NCI-H1092 (cell line): ENCODE results near the gene KLHL40.
"Not testable (repeated sequence)": the region's sequence is repeated elsewhere in the genome, so short reads cannot be mapped to it uniquely, and the experiment has no call there.

Experiments used
- DNase-seq: peaks from one replicate; lab custom pipeline; 2025; lab: John Stamatoyannopoulos, UW

Gene KLHL40

DNA sequence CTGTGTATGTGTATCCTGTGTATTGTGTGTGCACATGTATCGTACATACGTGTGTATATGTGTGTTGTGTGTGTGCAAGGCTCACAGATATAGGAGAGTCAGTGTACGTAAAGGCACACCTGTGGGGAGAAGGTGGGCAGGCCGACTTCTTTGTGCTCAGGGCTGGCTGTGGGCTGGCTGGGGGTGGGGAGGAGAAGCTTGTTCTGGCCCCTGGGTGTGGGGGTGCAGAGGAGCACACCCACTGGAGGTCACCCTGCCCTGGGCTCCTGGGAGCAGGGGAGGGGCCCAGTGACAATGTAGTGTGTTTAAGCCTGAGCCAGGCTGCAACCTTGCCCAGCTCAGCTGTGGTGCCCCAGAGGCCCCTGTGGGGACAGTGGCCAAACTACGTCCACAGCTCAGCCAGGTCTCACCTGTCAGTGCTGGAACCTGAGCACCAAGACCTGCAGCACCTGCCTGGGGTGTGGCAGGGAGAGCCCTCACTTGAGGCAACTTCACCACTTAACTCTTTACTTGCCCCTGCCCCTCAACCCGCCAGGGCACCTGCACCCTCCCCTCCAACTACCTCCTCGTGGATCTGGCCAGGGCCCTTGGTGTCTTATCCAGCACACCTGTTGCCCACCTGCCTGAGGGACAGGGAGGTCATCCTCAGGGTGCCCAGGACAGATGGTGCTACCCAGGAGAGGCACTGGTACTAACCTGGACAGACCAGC lies 19.9 kb downstream of the KLHL40 start:
- DNase-seq, result no peak

DNA sequence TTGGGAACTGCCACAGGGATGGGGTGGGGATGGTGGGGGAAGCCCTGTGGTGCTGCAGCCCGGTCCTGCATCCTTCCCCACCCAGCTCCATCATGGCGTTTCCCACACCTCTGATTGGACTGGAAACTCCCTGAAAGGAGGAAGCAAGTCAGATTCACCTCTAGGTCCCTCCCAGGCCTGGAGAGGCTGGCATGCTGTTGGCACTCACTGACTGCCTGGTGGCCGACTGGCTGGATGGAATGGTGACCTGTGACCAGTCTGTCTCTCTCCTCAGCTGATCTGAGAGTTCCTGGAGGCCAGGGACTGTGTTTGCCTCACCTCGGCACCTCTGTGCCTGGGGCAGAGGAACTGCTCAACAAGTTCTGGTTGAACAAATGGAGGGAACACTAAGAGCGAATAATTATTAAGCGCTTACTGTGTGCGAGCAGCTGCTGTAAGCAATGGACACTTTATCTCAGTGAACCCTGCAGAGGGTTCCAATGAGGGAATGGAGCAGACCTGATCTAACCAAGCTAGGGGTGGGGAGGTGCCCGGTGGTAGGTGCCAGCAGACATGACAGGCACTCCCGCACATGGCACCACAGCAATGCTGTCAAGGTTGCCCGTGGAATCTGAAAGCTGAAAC lies 20.7 kb downstream of the KLHL40 start:
- no peak for DNase-seq

- no peak for DNase-seq
These were observed 21.6 kb downstream of the KLHL40 start for GRCh38 chr3:42706721-42707619.

GRCh38 chr3:42707620-42708355 lies 22.5 kb downstream of the KLHL40 start:
- DNase-seq, result no peak

- no peak for DNase-seq
These were observed 23.3 kb downstream of the KLHL40 start for GRCh38 chr3:42708611-42709151.

- DNase-seq, result no peak
These were observed 24.3 kb downstream of the KLHL40 start for GRCh38 chr3:42709621-42710020.

GRCh38 chr3:42710323-42711021 lies 25.1 kb downstream of the KLHL40 start:
- DNase-seq, result no peak

DNA sequence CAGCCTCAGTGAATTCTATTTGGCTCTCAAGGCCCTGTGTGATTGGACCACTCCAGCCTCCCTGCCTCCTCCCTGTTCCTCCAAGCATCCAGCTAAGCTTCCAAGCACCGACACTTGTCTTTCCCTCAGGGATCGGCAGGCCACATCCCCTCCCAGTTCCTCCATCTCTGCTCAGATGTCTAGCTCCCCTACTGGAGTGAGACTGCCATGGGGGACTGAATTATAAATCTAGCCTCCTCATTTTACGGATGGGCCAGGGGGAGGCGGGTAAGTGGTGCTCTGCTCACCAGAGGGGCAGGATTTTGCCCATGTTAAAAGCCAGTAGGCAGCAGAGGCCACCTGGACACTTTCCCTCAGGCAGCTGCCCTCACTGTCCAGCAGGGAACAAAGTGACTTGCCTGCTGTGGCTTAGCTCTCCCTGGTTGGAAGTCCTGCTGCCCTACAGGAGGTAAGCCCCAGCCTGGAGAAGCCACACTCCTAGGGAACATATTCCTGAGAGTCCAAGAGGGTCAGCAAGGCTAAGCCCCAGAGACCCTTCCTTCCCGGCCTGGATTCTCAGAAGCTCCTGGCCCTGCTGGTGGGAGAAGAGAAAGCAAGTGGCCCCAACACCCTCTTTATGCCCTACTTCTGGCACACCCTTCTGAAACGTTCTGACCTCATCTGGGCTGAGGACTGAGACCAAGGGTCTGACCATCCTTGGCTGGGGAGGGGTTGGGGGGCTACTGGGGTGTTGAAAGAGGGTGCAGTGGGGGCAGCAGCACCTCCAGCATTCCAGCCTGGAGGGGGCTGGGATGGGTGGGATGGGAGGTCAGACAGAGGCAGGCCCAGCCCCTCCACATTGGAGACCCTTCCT lies 26.4 kb downstream of the KLHL40 start:
- no peak for DNase-seq

GRCh38 chr3:42712344-42712648 lies 27.0 kb downstream of the KLHL40 start:
- no peak for DNase-seq

DNA sequence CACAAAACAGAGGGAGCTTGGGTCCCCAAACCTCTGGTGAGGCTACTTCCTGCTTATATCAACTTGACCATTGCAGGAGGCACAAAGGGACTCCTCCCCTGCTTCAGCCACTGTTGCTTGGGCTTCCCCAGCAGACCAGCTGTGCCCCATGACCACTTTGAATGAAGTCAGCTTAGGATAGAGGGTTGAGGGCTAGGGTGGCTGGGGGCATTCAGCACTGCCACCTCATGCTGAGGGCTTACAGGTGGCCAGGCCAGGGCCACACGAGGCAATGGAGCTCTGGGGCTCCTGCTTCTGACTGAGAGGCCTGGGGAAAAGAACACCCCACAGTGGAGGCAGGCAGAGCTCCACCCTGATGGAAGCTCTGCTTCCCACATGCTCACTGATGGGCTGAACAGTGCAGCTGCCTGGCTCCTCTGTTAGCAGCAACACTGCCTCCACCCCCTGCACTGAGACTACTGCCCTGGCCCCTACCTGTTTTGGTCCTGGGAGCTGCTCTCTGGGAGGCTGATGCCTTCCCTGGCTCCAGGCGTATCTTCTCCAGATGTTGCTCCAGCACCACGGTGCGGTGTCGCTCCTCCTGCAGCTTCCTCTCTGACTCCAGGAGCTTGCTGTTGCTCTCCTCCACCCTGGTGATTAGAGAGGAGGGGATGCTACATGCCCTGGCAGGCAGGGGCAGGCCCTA lies 27.5 kb downstream of the KLHL40 start:
- DNase-seq, result no peak

DNA sequence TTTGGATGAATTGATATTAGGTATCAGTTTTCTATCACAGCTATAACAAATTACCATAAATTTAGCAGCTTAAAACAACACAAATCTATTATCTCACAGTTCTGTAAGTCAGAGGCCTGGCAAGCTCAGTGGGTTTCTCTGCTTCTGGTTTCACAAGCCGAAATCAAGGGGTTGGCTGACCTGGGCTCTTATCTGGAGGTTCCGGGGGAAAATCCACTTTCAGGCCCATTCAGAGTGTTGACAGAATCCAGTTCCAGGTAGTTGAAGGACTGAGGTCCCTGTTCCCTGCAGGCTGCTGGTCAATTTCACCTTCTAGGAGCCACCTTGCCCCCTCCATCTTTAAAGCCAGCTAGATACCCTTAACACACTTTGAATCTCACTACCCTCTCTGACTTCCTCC lies 28.4 kb downstream of the KLHL40 start:
- no peak for DNase-seq

DNA sequence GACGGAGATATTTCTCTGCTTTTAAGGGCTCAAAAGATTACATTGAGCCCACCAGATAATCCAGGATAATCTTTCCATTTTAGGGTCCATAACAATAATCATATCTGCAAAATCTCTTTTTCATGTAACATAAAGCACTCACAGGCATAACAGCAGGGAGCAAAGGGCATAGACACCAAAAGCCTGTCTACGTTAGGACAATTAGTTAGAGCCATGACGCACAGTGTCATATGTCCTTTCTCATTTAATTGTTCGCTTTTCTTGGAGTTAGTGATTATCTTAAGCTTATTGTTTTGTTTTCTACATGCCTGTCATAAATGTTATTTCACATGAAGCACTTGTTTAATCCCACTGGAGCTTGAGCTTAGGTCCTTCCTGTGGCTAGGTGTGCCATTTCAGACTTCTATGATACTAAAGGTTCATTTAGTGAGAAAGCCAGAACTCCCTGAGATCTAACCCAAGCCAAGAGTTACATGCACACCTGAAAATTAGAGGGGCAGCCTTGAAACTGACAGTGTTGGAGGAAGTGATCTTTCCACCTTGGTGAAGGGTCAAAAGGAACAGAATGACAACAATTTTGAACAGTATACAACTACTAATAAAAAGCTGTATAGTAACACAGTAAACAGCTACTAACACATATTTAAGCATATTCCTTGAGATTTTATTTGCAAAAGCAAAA lies 29.0 kb downstream of the KLHL40 start:
- DNase-seq, result no peak

DNA sequence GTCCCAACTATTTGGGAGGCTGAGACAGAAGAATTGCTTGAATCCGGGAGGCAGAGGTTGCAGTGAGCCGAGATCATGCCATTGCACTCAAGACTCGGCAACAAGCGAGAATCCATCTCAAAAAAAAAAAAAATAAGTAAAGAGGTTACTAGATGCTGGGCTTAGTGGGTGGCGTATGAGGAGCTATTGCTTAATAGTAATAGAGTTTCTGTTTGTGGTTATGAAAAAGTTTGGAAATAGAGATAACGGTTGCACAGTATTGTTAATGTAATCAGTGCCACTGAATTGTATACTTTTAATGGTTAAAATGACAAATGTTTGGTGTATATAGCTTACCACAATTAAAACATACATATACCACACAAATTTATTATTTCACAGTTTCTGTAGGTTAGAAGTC lies 32.0 kb downstream of the KLHL40 start:
- no peak for DNase-seq

- DNase-seq, result no peak
These were observed 33.0 kb downstream of the KLHL40 start for GRCh38 chr3:42718338-42718737.

DNA sequence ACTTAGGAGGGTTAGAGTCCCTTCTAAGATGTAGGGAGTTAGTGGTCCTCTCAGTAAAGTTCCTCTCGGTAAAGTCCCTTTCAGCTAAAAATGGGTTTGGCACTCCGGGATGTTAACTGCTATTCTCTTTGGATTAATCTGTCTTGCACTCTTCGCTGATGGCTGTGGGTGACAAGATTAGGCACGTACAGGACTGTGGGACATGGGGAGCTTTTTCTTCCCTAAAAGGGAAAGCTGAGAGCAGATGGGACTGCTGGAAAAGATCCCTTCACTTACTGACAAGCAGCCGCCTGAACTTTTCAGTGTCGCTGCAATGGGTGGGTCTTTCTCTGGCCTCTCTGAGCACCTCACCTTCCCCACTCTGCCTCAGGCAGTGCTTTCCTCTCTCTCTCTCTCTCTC lies 33.7 kb downstream of the KLHL40 start:
- DNase-seq, result no peak

DNA sequence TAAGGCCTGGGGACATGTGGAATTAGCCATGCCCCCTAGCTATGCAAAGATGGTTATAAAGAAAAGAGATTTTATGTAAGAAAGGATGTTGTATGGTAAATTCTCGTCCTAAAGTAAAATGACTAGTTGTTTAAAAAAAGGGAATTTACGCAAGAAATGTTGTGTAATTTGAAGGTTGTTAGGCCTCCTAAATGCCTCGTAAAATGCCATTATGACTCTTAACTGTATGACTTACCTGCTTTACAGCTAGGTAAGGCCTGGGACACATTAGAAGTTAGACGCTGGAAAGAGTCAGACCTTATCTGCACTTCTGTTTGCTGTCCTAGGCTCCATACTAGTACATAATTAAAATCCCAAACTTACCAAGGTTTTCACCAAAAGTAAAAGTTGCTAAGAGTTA lies 34.8 kb downstream of the KLHL40 start:
- no peak for DNase-seq

- no peak for DNase-seq
These were observed 36.4 kb downstream of the KLHL40 start for GRCh38 chr3:42721690-42722089.

- not testable (repeated sequence) for DNase-seq
These were observed 37.1 kb downstream of the KLHL40 start for GRCh38 chr3:42722442-42722841.

GRCh38 chr3:42723219-42723618 lies 37.9 kb downstream of the KLHL40 start:
- DNase-seq, result no peak
